ENCODE results near the gene ENPEP.

The ENPEP gene

GRCh38 chr4:110480746-110481271, 4.9 kb downstream of the ENPEP start (continued):
- TF ChIP-seq CSDC2 (CRISPR knock-in tag; IDR thresholded peaks at IDR 0.05) = no peak
- TF ChIP-seq CSRNP3 (CRISPR knock-in tag; IDR thresholded peaks at IDR 0.05) = no peak

GRCh38 chr4:110483516-110483915, 7.6 kb downstream of the ENPEP start:
- ATAC-seq = no peak
- TF ChIP-seq TCF4 (CRISPR knock-in tag; IDR thresholded peaks at IDR 0.05; ENCODE audit: borderline replicate concordance) (no peak), TSHZ2 (CRISPR knock-in tag; IDR thresholded peaks at IDR 0.05) (no peak), CSRNP3 (CRISPR knock-in tag; IDR thresholded peaks at IDR 0.05) (no peak), BACH2 (CRISPR knock-in tag; IDR thresholded peaks at IDR 0.05; ENCODE audit: borderline replicate concordance) (no peak), ESRRG (CRISPR knock-in tag; IDR thresholded peaks at IDR 0.05) (no peak), OSR1 (CRISPR knock-in tag; IDR thresholded peaks at IDR 0.05) (no peak), RARB (CRISPR knock-in tag; IDR thresholded peaks at IDR 0.05) (no peak), TOX (CRISPR knock-in tag; IDR thresholded peaks at IDR 0.05; ENCODE audit: borderline replicate concordance) (no peak), POU6F1 (CRISPR knock-in tag; IDR thresholded peaks at IDR 0.05; ENCODE audit: borderline replicate concordance, low read depth) (no peak), ARNTL (CRISPR knock-in tag; IDR thresholded peaks at IDR 0.05; ENCODE audit: borderline replicate concordance, low read depth) (no peak), PATZ1 (CRISPR knock-in tag; IDR thresholded peaks at IDR 0.05; ENCODE audit: borderline replicate concordance) (no peak), CSDC2 (CRISPR knock-in tag; IDR thresholded peaks at IDR 0.05) (no peak), ZNF8 (CRISPR knock-in tag; IDR thresholded peaks at IDR 0.05) (no peak), ZNF565 (CRISPR knock-in tag; conservative IDR thresholded peaks at IDR 0.05; ENCODE audit: low read depth) (no peak), SNAI2 (CRISPR knock-in tag; IDR thresholded peaks at IDR 0.05) (no peak), ZNF70 (CRISPR knock-in tag; IDR thresholded peaks at IDR 0.05) (no peak), ZFP3 (CRISPR knock-in tag; IDR thresholded peaks at IDR 0.05) (no peak), PPARA (CRISPR knock-in tag; IDR thresholded peaks at IDR 0.05; ENCODE audit: borderline replicate concordance) (no peak)

- no peak for ATAC-seq
- TF ChIP-seq ZFP3 (CRISPR knock-in tag; IDR thresholded peaks at IDR 0.05) (no peak), ESRRG (CRISPR knock-in tag; IDR thresholded peaks at IDR 0.05) (no peak), CSDC2 (CRISPR knock-in tag; IDR thresholded peaks at IDR 0.05) (no peak), RARB (CRISPR knock-in tag; IDR thresholded peaks at IDR 0.05) (no peak), ZNF70 (CRISPR knock-in tag; IDR thresholded peaks at IDR 0.05) (no peak), GLIS3 (CRISPR knock-in tag; IDR thresholded peaks at IDR 0.05) (no peak), OSR1 (CRISPR knock-in tag; IDR thresholded peaks at IDR 0.05) (no peak), ZNF565 (CRISPR knock-in tag; conservative IDR thresholded peaks at IDR 0.05; ENCODE audit: low read depth) (no peak), ARNTL (CRISPR knock-in tag; IDR thresholded peaks at IDR 0.05; ENCODE audit: borderline replicate concordance, low read depth) (no peak), CSRNP3 (CRISPR knock-in tag; IDR thresholded peaks at IDR 0.05) (no peak), POU6F1 (CRISPR knock-in tag; IDR thresholded peaks at IDR 0.05; ENCODE audit: borderline replicate concordance, low read depth) (no peak), TSHZ2 (CRISPR knock-in tag; IDR thresholded peaks at IDR 0.05) (no peak), PPARA (CRISPR knock-in tag; IDR thresholded peaks at IDR 0.05; ENCODE audit: borderline replicate concordance) (no peak), ISL1 (CRISPR knock-in tag; IDR thresholded peaks at IDR 0.05) (no peak)
These were observed 8.1 kb downstream of the ENPEP start for GRCh38 chr4:110484029-110484428.
